Neural cell (in vitro differentiated cells): ENCODE data around the gene C11orf71.

Source experiments
- EZH2 ChIP-seq: fragments of 200-600, 300-800 bp; shearing (Covaris generic), sonication (generic); IDR thresholded peaks from 2 replicates; pipeline ENCODE4 v1.6.1; 2014; ENCODE audit warnings: antibody characterized with exemption, low read length, borderline replicate concordance, mild to moderate bottlenecking; ENCODE audit not compliant: insufficient read depth, poor library complexity, severe bottlenecking
- RAD21 ChIP-seq: fragments of 450-650 bp; conservative IDR thresholded peaks from 2 replicates; pipeline ENCODE4 v1.6.1; 2014; ENCODE audit warnings: antibody characterized with exemption, mild to moderate bottlenecking, moderate library complexity
- TF ChIP-seq, protein P1 (sequence below): fragments of 450-650 bp; IDR thresholded peaks from 2 replicates; pipeline ENCODE4 v1.5.1; 2014; ENCODE audit warnings: antibody characterized with exemption, mild to moderate bottlenecking, moderate library complexity; ENCODE audit not compliant: poor library complexity, severe bottlenecking
- TF ChIP-seq, protein P2 (sequence below): IDR thresholded peaks from 2 replicates; pipeline ENCODE4 v1.6.1; 2012; ENCODE audit warnings: borderline replicate concordance

DNA sequence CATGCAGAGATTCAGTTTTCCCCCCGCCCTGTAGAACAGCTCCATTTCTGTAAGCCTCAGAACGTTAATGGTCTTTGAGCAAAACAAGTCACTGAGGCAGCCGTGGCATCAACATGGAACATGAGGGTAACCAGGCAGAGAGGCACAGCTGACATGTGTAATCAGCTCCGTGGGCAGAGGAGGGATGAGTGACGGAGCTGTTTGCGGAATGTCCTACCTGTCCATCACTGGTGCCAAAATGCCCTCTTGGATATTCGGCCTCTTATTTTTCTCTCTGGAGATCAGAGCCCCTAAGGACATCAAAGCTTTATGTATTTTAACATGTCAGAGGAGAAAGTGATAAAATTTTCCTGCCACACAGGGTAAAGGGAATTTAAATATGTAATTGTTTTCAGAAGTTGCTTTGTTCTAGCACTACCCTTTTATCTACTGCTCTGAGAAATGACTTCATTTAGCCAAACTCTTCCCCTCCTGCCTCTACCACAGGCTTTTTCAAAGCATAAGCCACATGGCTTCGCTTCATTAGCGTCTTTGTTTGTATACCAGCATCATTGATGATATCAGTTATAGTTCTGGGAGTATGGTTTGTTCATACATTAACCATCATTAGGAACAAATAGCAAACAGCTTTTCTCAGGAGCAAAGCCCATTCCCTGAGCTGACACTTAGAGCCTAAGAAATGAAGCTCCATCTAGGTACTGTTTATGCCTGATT, 32.9 kb downstream of the C11orf71 start:
- TF ChIP-seq, protein P1, sequence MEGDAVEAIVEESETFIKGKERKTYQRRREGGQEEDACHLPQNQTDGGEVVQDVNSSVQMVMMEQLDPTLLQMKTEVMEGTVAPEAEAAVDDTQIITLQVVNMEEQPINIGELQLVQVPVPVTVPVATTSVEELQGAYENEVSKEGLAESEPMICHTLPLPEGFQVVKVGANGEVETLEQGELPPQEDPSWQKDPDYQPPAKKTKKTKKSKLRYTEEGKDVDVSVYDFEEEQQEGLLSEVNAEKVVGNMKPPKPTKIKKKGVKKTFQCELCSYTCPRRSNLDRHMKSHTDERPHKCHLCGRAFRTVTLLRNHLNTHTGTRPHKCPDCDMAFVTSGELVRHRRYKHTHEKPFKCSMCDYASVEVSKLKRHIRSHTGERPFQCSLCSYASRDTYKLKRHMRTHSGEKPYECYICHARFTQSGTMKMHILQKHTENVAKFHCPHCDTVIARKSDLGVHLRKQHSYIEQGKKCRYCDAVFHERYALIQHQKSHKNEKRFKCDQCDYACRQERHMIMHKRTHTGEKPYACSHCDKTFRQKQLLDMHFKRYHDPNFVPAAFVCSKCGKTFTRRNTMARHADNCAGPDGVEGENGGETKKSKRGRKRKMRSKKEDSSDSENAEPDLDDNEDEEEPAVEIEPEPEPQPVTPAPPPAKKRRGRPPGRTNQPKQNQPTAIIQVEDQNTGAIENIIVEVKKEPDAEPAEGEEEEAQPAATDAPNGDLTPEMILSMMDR, result no peak
- TF ChIP-seq EZH2 (no peak), RAD21 (no peak)
- TF ChIP-seq, protein P2, sequence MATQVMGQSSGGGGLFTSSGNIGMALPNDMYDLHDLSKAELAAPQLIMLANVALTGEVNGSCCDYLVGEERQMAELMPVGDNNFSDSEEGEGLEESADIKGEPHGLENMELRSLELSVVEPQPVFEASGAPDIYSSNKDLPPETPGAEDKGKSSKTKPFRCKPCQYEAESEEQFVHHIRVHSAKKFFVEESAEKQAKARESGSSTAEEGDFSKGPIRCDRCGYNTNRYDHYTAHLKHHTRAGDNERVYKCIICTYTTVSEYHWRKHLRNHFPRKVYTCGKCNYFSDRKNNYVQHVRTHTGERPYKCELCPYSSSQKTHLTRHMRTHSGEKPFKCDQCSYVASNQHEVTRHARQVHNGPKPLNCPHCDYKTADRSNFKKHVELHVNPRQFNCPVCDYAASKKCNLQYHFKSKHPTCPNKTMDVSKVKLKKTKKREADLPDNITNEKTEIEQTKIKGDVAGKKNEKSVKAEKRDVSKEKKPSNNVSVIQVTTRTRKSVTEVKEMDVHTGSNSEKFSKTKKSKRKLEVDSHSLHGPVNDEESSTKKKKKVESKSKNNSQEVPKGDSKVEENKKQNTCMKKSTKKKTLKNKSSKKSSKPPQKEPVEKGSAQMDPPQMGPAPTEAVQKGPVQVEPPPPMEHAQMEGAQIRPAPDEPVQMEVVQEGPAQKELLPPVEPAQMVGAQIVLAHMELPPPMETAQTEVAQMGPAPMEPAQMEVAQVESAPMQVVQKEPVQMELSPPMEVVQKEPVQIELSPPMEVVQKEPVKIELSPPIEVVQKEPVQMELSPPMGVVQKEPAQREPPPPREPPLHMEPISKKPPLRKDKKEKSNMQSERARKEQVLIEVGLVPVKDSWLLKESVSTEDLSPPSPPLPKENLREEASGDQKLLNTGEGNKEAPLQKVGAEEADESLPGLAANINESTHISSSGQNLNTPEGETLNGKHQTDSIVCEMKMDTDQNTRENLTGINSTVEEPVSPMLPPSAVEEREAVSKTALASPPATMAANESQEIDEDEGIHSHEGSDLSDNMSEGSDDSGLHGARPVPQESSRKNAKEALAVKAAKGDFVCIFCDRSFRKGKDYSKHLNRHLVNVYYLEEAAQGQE, result no peak
